Smooth muscle cell (in vitro differentiated cells): ENCODE results near the gene PRODH. TPM values are rescaled to one million over a fixed set of nuclear protein-coding genes. Genes with fewer than 3 reads are reported as not detected.
"Not testable (repeated sequence)": the region's sequence is repeated elsewhere in the genome, so short reads cannot be mapped to it uniquely, and the experiment has no call there.

Experiments used
- DNase-seq: peaks from one replicate; lab custom pipeline; 2025; ENCODE audit not compliant: unreplicated experiment; lab: John Stamatoyannopoulos, UW
- H2AFZ ChIP-seq: fragments of 200-600 bp; sonication (generic); 2 replicates; pipeline ENCODE4 v1.6.0; 2016; ENCODE audit warnings: antibody characterized with exemption, low read depth, mild to moderate bottlenecking
- H3F3A ChIP-seq: fragments of 200-600 bp; sonication (generic); 2 replicates; pipeline ENCODE4 v1.6.0; 2017; ENCODE audit warnings: antibody characterized with exemption, low read depth
- H3K27ac ChIP-seq: fragments of 200-600 bp; sonication (generic); 2 replicates; pipeline ENCODE4 v1.5.1; 2016; ENCODE audit warnings: low read depth, mild to moderate bottlenecking
- H3K27me3 ChIP-seq: fragments of 200-600 bp; sonication (generic); 2 replicates; pipeline ENCODE4 v1.6.1; 2016; ENCODE audit warnings: low read depth, mild to moderate bottlenecking
- H3K36me3 ChIP-seq: fragments of 200-600 bp; sonication (generic); 2 replicates; pipeline ENCODE4 v1.5.1; 2016; ENCODE audit warnings: low read depth
- H3K4me1 ChIP-seq: fragments of 200-600 bp; sonication (generic); 2 replicates; pipeline ENCODE4 v1.5.1; 2016; ENCODE audit warnings: low read depth
- H3K4me2 ChIP-seq: fragments of 200-600 bp; sonication (generic); 2 replicates; pipeline ENCODE4 v1.6.0; 2016; ENCODE audit warnings: mild to moderate bottlenecking
- H3K4me3 ChIP-seq: fragments of 200-600 bp; sonication (generic); 2 replicates; pipeline ENCODE4 v1.5.1; 2016; ENCODE audit warnings: mild to moderate bottlenecking
- H3K79me2 ChIP-seq: fragments of 200-600 bp; sonication (generic); 2 replicates; pipeline ENCODE4 v1.6.0; 2016; ENCODE audit warnings: low read depth, mild to moderate bottlenecking
- H3K9ac ChIP-seq: fragments of 200-600 bp; sonication (generic); 2 replicates; pipeline ENCODE4 v1.6.0; 2016; ENCODE audit warnings: low read depth
- H3K9me3 ChIP-seq: fragments of 200-600 bp; sonication (generic); replicated peaks from 2 replicates; pipeline ENCODE4 v1.5.1; 2016; ENCODE audit warnings: low read depth
- H4K20me1 ChIP-seq: fragments of 200-600 bp; sonication (generic); 2 replicates; pipeline ENCODE4 v1.6.0; 2016; ENCODE audit warnings: low read depth
- CTCF ChIP-seq: fragments of 200-600 bp; sonication (generic); IDR thresholded peaks from 2 replicates; pipeline ENCODE4 v1.5.1; 2017; ENCODE audit warnings: borderline replicate concordance, mild to moderate bottlenecking, antibody characterized with exemption; ENCODE audit not compliant: insufficient read depth, poor library complexity, severe bottlenecking
- WGBS: methylation state at CpG from one replicate; pipeline ENCODE4 v1.1.7; 2016; ENCODE audit warnings: low lambda C conversion rate; 5-methylcytosine and 5-hydroxymethylcytosine counted together
- polyA plus RNA-seq: library from polyadenylated mRNA; unstranded; fragments of >200 nt; fragmentation: Nextera tagmentation; extraction: Ambion mirVana; gene quantifications from 2 replicates; pipeline ENCODE4 v1.2.1, GENCODE V29; 2016
- total RNA-seq: library from RNA; depleted of rRNA; stranded (reverse); fragments of >200 nt; gene quantifications from 2 replicates; pipeline ENCODE4 v1.2.3, GENCODE V29; 2014

The PRODH gene
- total and polyA plus RNA-seq, 2 experiments from 2014 or later: 0.18 TPM; not detected in 1

GRCh38 chr22:18890510-18891192 is 45.4 kb downstream of the PRODH start:
- not testable (repeated sequence) for H3F3A ChIP-seq, H3K4me1 ChIP-seq, H3K36me3 ChIP-seq, H3K79me2 ChIP-seq, H3K4me3 ChIP-seq, H3K27ac ChIP-seq, DNase-seq, H4K20me1 ChIP-seq, H3K9me3 ChIP-seq, H3K4me2 ChIP-seq, H3K27me3 ChIP-seq, H3K9ac ChIP-seq, H2AFZ ChIP-seq
- no CpG with 5 or more reads among the region's 5 CpGs for WGBS

GRCh38 chr22:18888115-18888514 is 48.0 kb downstream of the PRODH start:
- no peak overlapping the region for H3K9ac ChIP-seq
- H3K4me2 ChIP-seq: no peak overlapping the region
- H3K4me1 ChIP-seq: no peaks in the 10 kb centered on the region
- no peaks in the 10 kb centered on the region for H4K20me1 ChIP-seq
- H3K27ac ChIP-seq: no peak overlapping the region
- no peak for TF ChIP-seq CTCF
- no peak overlapping the region for H3K4me3 ChIP-seq
- H3K79me2 ChIP-seq: no peaks in the 10 kb centered on the region
- H3K27me3 ChIP-seq: no peaks in the 10 kb centered on the region
- no peaks in the 10 kb centered on the region for H3K9me3 ChIP-seq
- H2AFZ ChIP-seq: no peak overlapping the region
- DNase-seq: no peak
- no peaks in the 10 kb centered on the region for H3F3A ChIP-seq
- H3K36me3 ChIP-seq: no peaks in the 10 kb centered on the region
- WGBS: 90% methylated on average over 2 of the region's 8 CpGs

- H3K36me3 ChIP-seq, H3K4me3 ChIP-seq, H3K4me2 ChIP-seq, H2AFZ ChIP-seq, DNase-seq, H3K9me3 ChIP-seq, H3K79me2 ChIP-seq, H3K27ac ChIP-seq, H4K20me1 ChIP-seq, H3K27me3 ChIP-seq, H3F3A ChIP-seq, H3K9ac ChIP-seq, H3K4me1 ChIP-seq: not testable (repeated sequence)
- WGBS: 90% methylated on average over 4 of the region's 4 CpGs
Measured at GRCh38 chr22:18884465-18884864, 51.6 kb downstream of the PRODH start.

GRCh38 chr22:18881260-18881659 is 54.8 kb downstream of the PRODH start:
- not testable (repeated sequence) for H3K4me3 ChIP-seq, H3K79me2 ChIP-seq, H4K20me1 ChIP-seq, H3K9ac ChIP-seq, H3F3A ChIP-seq, H3K27me3 ChIP-seq, H3K4me1 ChIP-seq, H3K27ac ChIP-seq, H2AFZ ChIP-seq, H3K4me2 ChIP-seq, DNase-seq, H3K36me3 ChIP-seq, H3K9me3 ChIP-seq
- WGBS: 66% methylated on average over 3 of the region's 3 CpGs

Other genes starting within 250 kb of the PRODH start
- 3.1 and 4.0 TPM in 2 replicates for gene DGCR6, start 30.0 kb downstream of the PRODH start, total RNA-seq
- 3.5 and 4.9 TPM in 2 replicates for gene DGCR6, start 30.0 kb downstream of the PRODH start, polyA plus RNA-seq
- gene DGCR2, start 186.1 kb upstream of the PRODH start, total RNA-seq: 29.0 and 46.7 TPM in 2 replicates
- 53.2 and 54.7 TPM in 2 replicates for gene DGCR2, start 186.1 kb upstream of the PRODH start, polyA plus RNA-seq
- not detected in 2 replicates for gene TSSK2, start 195.0 kb upstream of the PRODH start, total RNA-seq
- gene TSSK2, start 195.0 kb upstream of the PRODH start, polyA plus RNA-seq: not detected in 2 replicates
- 9.2 and 14.8 TPM in 2 replicates for gene ESS2, start 208.4 kb upstream of the PRODH start, total RNA-seq
- 12.9 and 18.2 TPM in 2 replicates for gene ESS2, start 208.4 kb upstream of the PRODH start, polyA plus RNA-seq
- gene GSC2, start 214.0 kb upstream of the PRODH start, total RNA-seq: not detected in 2 replicates
- not detected in 2 replicates for gene GSC2, start 214.0 kb upstream of the PRODH start, polyA plus RNA-seq
- gene SLC25A1, start 242.4 kb upstream of the PRODH start, total RNA-seq: 56.5 and 75.6 TPM in 2 replicates
- gene SLC25A1, start 242.4 kb upstream of the PRODH start, polyA plus RNA-seq: 182 and 204 TPM in 2 replicates